Astrocyte of the spinal cord (primary cell): ENCODE data around the gene PRKAR1B.

Experiments
- DNase-seq: peaks from one replicate; pipeline ENCODE4 v3.0.0; 2011; ENCODE audit warnings: low read depth, low spot score
- H3K4me3 ChIP-seq: 2 replicates; pipeline ENCODE4 v1.5.1; 2011; ENCODE audit warnings: low read depth, mild to moderate bottlenecking, low read length, moderate library complexity
- CTCF ChIP-seq: IDR thresholded peaks from 2 replicates; pipeline ENCODE4 v1.5.1; 2012; ENCODE audit warnings: low read depth, mild to moderate bottlenecking, low read length, inconsistent platforms
- in situ Hi-C: cut with HindIII; loops from 2 replicates; pipeline ENCODE4 v1.10.0; 2017; ENCODE audit warnings: low sequenced_read_pairs

Gene PRKAR1B

GRCh38 chr7:741191-741671 is 14.2 kb upstream of the PRKAR1B start:
- in situ Hi-C loops, result no loop called here
- no peak overlapping the region for H3K4me3 ChIP-seq
- no peak for DNase-seq
- no peak for TF ChIP-seq CTCF

GRCh38 chr7:739983-740942 is 13.2 kb upstream of the PRKAR1B start:
- no peak for DNase-seq
- H3K4me3 ChIP-seq, result no peak overlapping the region
- no peak for TF ChIP-seq CTCF
- in situ Hi-C loops, result no loop called here

GRCh38 chr7:739455-739982 is 12.4 kb upstream of the PRKAR1B start:
- TF ChIP-seq CTCF, result no peak
- H3K4me3 ChIP-seq, result no peak overlapping the region
- no peak for DNase-seq
- in situ Hi-C loops, result no loop called here

- TF ChIP-seq CTCF, result no peak
- in situ Hi-C loops, result no loop called here
- no peak overlapping the region for H3K4me3 ChIP-seq
- DNase-seq, result no peak
These were observed 11.8 kb upstream of the PRKAR1B start for GRCh38 chr7:738723-739454.

GRCh38 chr7:738241-738640 is 11.2 kb upstream of the PRKAR1B start:
- no peak for TF ChIP-seq CTCF
- no peak for DNase-seq
- in situ Hi-C loops, result no loop called here
- no peak overlapping the region for H3K4me3 ChIP-seq

GRCh38 chr7:734808-735207 is 7.7 kb upstream of the PRKAR1B start:
- in situ Hi-C loops, result no loop called here

More at GRCh38 chr7:734808-735207, 7.7 kb upstream of the PRKAR1B start:
- TF ChIP-seq CTCF, result no peak
- DNase-seq, result no peak
- H3K4me3 ChIP-seq, result no peak overlapping the region
